ENCODE data around the gene SPRR5.

SPRR5 gene

GRCh38 chr1:152946248-152946647, 758 bp upstream of the SPRR5 start:
- no peak for DNase-seq

GRCh38 chr1:152951711-152952110, 4.7 kb downstream of the SPRR5 start:
- no peak for DNase-seq

- DNase-seq = no peak
Observed at GRCh38 chr1:152953761-152954160, 6.8 kb downstream of the SPRR5 start.

DNA sequence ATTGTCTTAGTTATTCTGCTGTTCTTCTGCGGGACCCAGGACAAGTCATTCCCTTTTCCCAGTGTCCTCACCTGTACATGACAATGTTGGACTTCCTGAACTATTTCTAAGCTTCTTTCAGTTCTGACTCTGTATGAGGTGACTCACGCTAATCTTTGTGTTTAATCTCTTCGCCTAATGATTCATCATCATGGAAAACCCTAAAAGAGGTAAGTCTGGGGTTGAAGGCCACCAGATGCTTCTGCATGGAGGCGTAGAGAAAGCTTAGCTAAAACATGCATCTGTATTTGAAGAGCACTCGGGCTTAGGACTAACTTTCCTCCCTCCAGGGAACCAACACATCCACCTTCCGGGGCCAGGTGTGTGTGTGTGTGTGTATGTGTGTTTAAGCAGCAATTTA, 7.4 kb downstream of the SPRR5 start:
- DNase-seq = no peak

DNA sequence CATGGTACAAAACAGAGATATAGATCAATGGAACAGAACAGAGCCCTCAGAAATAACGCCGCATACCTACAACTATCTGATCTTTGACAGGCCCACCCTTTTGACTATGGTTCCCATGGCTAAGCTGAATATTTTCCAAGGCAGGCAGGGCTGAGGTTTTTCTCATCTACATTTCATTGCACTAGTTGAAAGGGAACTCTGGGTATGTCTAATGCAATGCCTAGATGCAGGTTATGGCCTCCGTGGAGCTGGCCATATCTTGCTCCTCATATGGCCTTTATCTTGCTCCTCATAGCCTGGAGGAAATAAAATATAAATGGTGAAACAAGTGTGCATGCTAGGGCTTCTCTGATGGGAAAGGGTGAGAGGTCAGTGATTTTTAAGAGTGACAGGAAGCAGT, 10.6 kb downstream of the SPRR5 start:
- no peak for DNase-seq

GRCh38 chr1:152959273-152959672, 12.3 kb downstream of the SPRR5 start:
- DNase-seq = no peak

- DNase-seq = no peak
Observed at GRCh38 chr1:152959801-152960451, 12.9 kb downstream of the SPRR5 start.

GRCh38 chr1:152960452-152961044, 13.5 kb downstream of the SPRR5 start:
- no peak for DNase-seq

GRCh38 chr1:152961226-152961891, 14.4 kb downstream of the SPRR5 start:
- no peak for DNase-seq

GRCh38 chr1:152962876-152963415, 15.9 kb downstream of the SPRR5 start:
- DNase-seq = no peak

DNA sequence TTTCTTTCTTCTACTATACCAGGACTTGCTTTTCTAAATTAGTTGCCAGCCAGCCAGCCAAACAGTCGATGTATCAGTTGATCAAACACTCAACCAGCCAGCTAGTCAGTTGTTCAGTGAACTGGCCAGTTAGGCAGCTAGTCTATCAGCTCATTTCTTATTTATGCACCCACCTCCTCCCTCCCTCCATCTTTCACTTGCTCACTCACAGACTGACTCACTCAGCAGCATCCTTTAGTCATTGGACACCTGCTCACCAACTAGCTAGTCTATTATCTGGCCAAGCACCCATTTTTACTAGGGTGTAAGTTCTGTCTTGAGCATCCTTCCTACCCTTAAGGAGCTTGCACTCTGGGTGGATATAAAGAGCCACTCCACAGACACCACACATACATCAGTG, 17.5 kb downstream of the SPRR5 start:
- DNase-seq = no peak

DNA sequence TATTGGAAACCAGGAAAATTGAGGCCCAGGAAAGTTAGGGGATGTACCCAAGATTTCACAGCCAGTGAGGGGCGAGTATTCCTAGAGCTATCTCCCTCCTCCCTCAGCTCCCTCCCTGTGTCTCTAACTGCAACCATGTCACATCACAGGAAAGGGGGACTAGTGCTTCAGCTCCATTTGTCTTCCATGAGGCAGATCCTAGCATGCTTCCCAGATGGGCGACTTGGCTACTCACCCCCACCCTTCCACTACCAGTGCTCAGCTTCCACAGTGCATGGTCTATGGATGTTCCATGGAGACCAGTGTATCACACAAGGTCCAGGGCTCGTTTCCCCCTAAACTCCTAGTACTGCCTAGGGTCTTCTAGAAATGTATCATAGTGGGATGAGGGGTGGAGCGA, 18.8 kb downstream of the SPRR5 start:
- no peak for DNase-seq

DNA sequence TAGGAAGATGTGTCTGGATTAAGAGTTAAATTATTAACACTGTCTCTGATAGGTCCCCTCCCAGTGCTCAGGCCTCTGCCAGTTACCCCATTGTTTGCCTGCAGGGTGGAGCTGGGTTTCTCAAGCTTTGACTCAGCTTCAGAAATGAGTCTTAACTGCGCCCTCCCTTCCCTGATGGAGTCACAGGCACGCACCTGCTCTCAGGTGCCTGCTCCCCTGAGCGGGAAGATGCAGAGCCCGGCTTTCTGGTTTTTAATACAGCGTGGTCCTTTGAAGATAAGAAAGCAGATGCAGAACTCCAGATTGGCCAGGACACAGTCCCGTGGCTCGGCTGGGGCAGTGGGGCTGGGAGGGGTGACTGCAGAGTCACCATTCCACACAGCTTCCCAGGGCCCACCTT, 20.2 kb downstream of the SPRR5 start:
- DNase-seq = no peak

- DNase-seq = no peak
Observed at GRCh38 chr1:152968248-152968647, 21.2 kb downstream of the SPRR5 start.

- no peak for DNase-seq
Observed at GRCh38 chr1:152969036-152969435, 22.0 kb downstream of the SPRR5 start.

DNA sequence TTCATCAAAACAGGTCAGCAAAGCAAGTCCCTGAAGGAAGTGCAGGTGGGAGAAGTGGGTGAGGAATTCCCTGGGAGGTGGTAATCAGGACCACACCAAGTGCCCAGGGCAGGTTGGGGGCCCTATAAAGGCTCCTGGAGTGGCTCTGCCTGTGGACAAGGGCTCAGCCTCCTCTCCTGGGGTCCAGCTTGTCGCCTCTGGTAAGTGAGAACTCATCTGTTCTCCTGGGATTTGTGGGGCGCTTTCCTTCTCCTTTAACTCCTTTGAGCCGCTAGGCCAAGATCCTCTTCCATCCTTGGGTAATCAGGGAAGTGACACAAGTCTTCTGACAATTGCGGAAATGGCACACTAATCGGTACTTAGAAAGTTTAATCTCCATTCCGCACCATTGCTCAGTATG, 23.5 kb downstream of the SPRR5 start, which contains the start of gene SPRR4:
Gene SPRR4 (plus strand): TSS at position 154 of the 400 bp plus-strand sequence. CDS start 1,243 bp downstream, outside the sequence.
- DNase-seq = no peak

- no peak for DNase-seq
Observed at GRCh38 chr1:152972196-152972886, 25.3 kb downstream of the SPRR5 start.

DNA sequence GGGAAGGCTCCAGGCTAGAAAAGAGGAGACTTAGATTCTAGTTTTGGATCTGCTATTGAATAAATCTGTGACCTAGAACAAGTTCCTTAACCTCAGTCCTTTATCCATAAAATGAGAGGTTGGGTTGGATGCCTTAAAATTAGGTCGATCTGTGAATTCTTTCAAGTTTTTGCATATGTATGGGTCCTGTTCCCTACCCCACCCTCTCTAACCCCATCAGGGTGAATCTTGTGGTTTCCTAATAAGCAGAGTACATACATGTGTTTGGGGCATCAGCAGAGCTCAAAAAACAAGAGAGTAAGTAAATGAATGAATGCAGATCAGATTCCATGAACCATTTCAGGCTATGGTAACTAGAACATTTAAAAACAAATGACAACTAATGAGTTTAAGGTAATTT, 29.7 kb downstream of the SPRR5 start:
- DNase-seq = no peak

DNA sequence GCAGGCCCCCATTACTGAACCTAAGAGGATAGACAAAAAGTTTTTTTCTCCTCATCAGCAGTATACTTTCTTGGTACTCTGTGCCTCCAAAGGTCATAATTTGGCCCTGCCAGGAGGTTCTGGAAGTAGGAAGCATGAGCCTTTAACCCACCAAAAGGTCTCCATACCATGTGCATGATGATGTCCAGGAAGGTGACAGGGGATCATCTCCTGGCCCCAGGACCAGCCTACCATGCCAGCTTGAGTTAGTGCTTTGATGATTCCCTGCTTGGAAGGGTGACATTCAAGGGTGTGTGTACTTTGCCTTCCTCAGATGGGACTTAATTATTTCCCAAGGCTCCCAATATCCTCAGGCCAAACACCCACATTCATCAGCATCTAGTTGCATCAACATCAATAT, 30.6 kb downstream of the SPRR5 start:
- DNase-seq = no peak

DNA sequence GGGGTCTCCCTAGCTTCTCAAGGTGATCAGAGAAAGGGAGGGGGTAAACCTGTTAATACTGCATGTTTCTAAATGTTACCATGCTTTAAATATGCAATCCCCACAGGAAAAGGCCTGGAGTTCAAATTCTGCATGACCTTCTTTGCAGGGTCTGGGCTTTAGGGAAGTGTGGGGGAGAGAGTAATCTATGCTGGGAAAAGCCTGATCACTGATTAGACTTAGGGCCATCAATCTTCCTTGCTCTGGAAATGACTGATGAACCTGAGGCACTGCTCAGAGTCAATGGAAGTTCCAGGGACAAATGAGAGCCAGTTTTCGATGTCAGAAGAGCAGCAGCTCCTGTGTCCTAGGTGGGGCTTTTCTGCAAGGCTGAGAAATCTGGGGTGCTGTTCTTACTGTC, 33.7 kb downstream of the SPRR5 start:
- DNase-seq = no peak

GRCh38 chr1:152981146-152981871, 34.3 kb downstream of the SPRR5 start:
- no peak for DNase-seq

- no peak for DNase-seq
Observed at GRCh38 chr1:152982076-152982475, 35.1 kb downstream of the SPRR5 start.

DNA sequence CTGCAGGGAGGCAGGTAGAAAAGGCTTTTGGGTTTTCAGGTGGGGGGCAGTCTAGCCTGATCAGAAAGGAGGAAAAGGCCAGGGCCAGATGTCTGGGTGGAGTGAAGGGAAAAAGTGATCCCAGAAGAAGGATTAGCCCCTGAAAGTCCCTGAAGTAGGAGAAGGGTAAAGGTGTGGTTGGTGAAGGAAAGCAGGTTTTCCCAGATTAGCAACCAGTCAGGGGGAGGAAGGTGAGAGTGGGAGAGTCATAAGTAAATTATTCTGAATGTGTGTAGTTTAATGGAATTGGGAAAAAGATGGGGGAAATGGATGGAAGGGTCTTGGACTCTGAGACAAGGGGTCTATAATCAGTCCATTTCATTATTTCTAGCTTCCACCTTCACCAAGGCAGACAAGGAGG, 36.2 kb downstream of the SPRR5 start:
- no peak for DNase-seq

Measured in fibroblast of skin of abdomen (primary cell).